HEK293 (cell line): ENCODE data around the gene SOX18.
A peak's percentile ranks its signal among the peaks of the same experiment; 100 is the strongest.

Experiments
- AEBP2 ChIP-seq: fragments of 450-650 bp; formaldehyde crosslinking; IDR thresholded peaks from 2 replicates; pipeline ENCODE4 v1.5.1; 2016; ENCODE audit warnings: missing biosample characterization, missing genetic modification characterization, borderline replicate concordance
- GLI2 ChIP-seq: fragments of 450-650 bp; formaldehyde crosslinking; IDR thresholded peaks from 2 replicates; pipeline ENCODE4; 2017; ENCODE audit warnings: missing biosample characterization, missing genetic modification characterization, low read depth, borderline replicate concordance
- GLI4 ChIP-seq: fragments of 450-650 bp; formaldehyde crosslinking; IDR thresholded peaks from 2 replicates; pipeline ENCODE4 v1.5.1; 2016; ENCODE audit warnings: missing biosample characterization, missing genetic modification characterization
- GLIS2 ChIP-seq: fragments of 450-650 bp; formaldehyde crosslinking; IDR thresholded peaks from 2 replicates; pipeline ENCODE4 v1.5.1; 2016; ENCODE audit warnings: missing biosample characterization, missing genetic modification characterization
- KLF10 ChIP-seq: fragments of 450-650 bp; IDR thresholded peaks from 2 replicates; pipeline ENCODE4 v1.5.1; 2018; ENCODE audit warnings: missing biosample characterization, mild to moderate bottlenecking, missing genetic modification characterization
- KLF17 ChIP-seq: fragments of 450-650 bp; formaldehyde crosslinking; IDR thresholded peaks from 2 replicates; pipeline ENCODE4 v1.5.1; 2016; ENCODE audit warnings: missing biosample characterization, missing genetic modification characterization
- KLF9 ChIP-seq: fragments of 450-650 bp; formaldehyde crosslinking; IDR thresholded peaks from 2 replicates; pipeline ENCODE4 v1.5.1; 2016; ENCODE audit warnings: missing biosample characterization, missing genetic modification characterization, low read depth
- MYNN ChIP-seq: fragments of 450-650 bp; formaldehyde crosslinking; IDR thresholded peaks from 2 replicates; pipeline ENCODE4 v1.5.1; 2016; ENCODE audit warnings: missing biosample characterization, missing genetic modification characterization, borderline replicate concordance
- PATZ1 ChIP-seq: fragments of 450-650 bp; formaldehyde crosslinking; IDR thresholded peaks from 2 replicates; pipeline ENCODE4 v1.5.1; 2016; ENCODE audit warnings: missing biosample characterization, missing genetic modification characterization
- SCRT2 ChIP-seq: fragments of 450-650 bp; formaldehyde crosslinking; IDR thresholded peaks from 2 replicates; pipeline ENCODE4 v1.5.1; 2016; ENCODE audit warnings: missing biosample characterization, missing genetic modification characterization
- SP2 ChIP-seq: fragments of 450-650 bp; formaldehyde crosslinking; IDR thresholded peaks from 2 replicates; pipeline ENCODE4 v1.5.1; 2016; ENCODE audit warnings: missing biosample characterization, missing genetic modification characterization
- SP7 ChIP-seq: fragments of 450-650 bp; formaldehyde crosslinking; IDR thresholded peaks from 2 replicates; pipeline ENCODE4 v1.5.1; 2016; ENCODE audit warnings: missing biosample characterization, missing genetic modification characterization
- YY1 ChIP-seq: fragments of 450-650 bp; formaldehyde crosslinking; IDR thresholded peaks from 2 replicates; pipeline ENCODE4 v1.5.1; 2018; ENCODE audit warnings: missing biosample characterization, missing genetic modification characterization
- ZBTB20 ChIP-seq: fragments of 450-650 bp; formaldehyde crosslinking; IDR thresholded peaks from 2 replicates; pipeline ENCODE4 v1.5.1; 2016; ENCODE audit warnings: missing biosample characterization, missing genetic modification characterization
- ZBTB6 ChIP-seq: fragments of 450-650 bp; formaldehyde crosslinking; IDR thresholded peaks from 2 replicates; pipeline ENCODE4 v1.5.1; 2017; ENCODE audit warnings: missing biosample characterization, missing genetic modification characterization
- ZBTB7A ChIP-seq: fragments of 450-650 bp; formaldehyde crosslinking; IDR thresholded peaks from 2 replicates; pipeline ENCODE4 v1.5.1; 2016; ENCODE audit warnings: low read depth, missing biosample characterization, missing genetic modification characterization
- ZEB2 ChIP-seq: fragments of 450-650 bp; formaldehyde crosslinking; IDR thresholded peaks from 2 replicates; pipeline ENCODE4 v1.5.1; 2016; ENCODE audit warnings: missing biosample characterization, missing genetic modification characterization
- ZFP37 ChIP-seq: fragments of 450-650 bp; formaldehyde crosslinking; IDR thresholded peaks from 2 replicates; pipeline ENCODE4 v1.5.1; 2016; ENCODE audit warnings: missing biosample characterization, missing genetic modification characterization
- ZNF292 ChIP-seq: fragments of 450-650 bp; formaldehyde crosslinking; IDR thresholded peaks from 2 replicates; pipeline ENCODE4 v1.5.1; 2016; ENCODE audit warnings: low read depth, missing biosample characterization, missing genetic modification characterization, borderline replicate concordance
- ZNF398 ChIP-seq: fragments of 450-650 bp; formaldehyde crosslinking; IDR thresholded peaks from 2 replicates; pipeline ENCODE4 v1.5.1; 2017; ENCODE audit warnings: missing biosample characterization, missing genetic modification characterization
- ZNF433 ChIP-seq: fragments of 450-650 bp; formaldehyde crosslinking; IDR thresholded peaks from 2 replicates; pipeline ENCODE4 v1.5.1; 2016; ENCODE audit warnings: missing biosample characterization, missing genetic modification characterization, low read depth
- ZNF514 ChIP-seq: fragments of 450-650 bp; formaldehyde crosslinking; IDR thresholded peaks from 2 replicates; pipeline ENCODE4 v1.5.1; 2016; ENCODE audit warnings: missing biosample characterization, missing genetic modification characterization
- ZNF548 ChIP-seq: fragments of 450-650 bp; formaldehyde crosslinking; IDR thresholded peaks from 2 replicates; pipeline ENCODE4 v1.5.1; 2016; ENCODE audit warnings: missing biosample characterization, missing genetic modification characterization
- ZNF580 ChIP-seq: fragments of 450-650 bp; formaldehyde crosslinking; IDR thresholded peaks from 2 replicates; pipeline ENCODE4 v1.5.1; 2016; ENCODE audit warnings: missing biosample characterization, missing genetic modification characterization
- ZNF624 ChIP-seq: fragments of 450-650 bp; formaldehyde crosslinking; IDR thresholded peaks from 2 replicates; pipeline ENCODE4 v1.5.1; 2017; ENCODE audit warnings: missing biosample characterization, missing genetic modification characterization
- ZNF629 ChIP-seq: fragments of 450-650 bp; formaldehyde crosslinking; IDR thresholded peaks from 2 replicates; pipeline ENCODE4 v1.5.1; 2017; ENCODE audit warnings: missing biosample characterization, missing genetic modification characterization
- ZNF645 ChIP-seq: fragments of 450-650 bp; formaldehyde crosslinking; IDR thresholded peaks from 2 replicates; pipeline ENCODE4; 2016; ENCODE audit warnings: missing biosample characterization, missing genetic modification characterization
- ZNF677 ChIP-seq: fragments of 450-650 bp; IDR thresholded peaks from 2 replicates; pipeline ENCODE4 v1.5.0; 2018; ENCODE audit warnings: missing biosample characterization, mild to moderate bottlenecking, missing genetic modification characterization, moderate library complexity
- ZNF76 ChIP-seq: fragments of 450-650 bp; formaldehyde crosslinking; IDR thresholded peaks from 2 replicates; pipeline ENCODE4; 2016; ENCODE audit warnings: low read depth, missing biosample characterization, missing genetic modification characterization, borderline replicate concordance
- ZNF792 ChIP-seq: fragments of 450-650 bp; formaldehyde crosslinking; IDR thresholded peaks from 2 replicates; pipeline ENCODE4 v1.5.1; 2016; ENCODE audit warnings: missing biosample characterization, missing genetic modification characterization
- ZSCAN30 ChIP-seq: fragments of 450-650 bp; IDR thresholded peaks from 2 replicates; pipeline ENCODE4 v1.5.1; 2018; ENCODE audit warnings: missing biosample characterization, mild to moderate bottlenecking, missing genetic modification characterization, moderate library complexity

The SOX18 gene

GRCh38 chr20:64079273-64080012, 30.0 kb upstream of the SOX18 start, which contains the start of gene RGS19 (continued):
- TF ChIP-seq ZBTB6 = peak; percentile 42; the same call in 1 of the 2 replicates
- TF ChIP-seq KLF10 (tag by site-specific recombination) = 0 out of 2 replicates have a peak, but pooled peaks have one; percentile 33
- peak; percentile 26; the same call in 1 of the 2 replicates for TF ChIP-seq ZBTB20
- TF ChIP-seq GLI4 (tag by site-specific recombination) = no peak
- no peak for TF ChIP-seq ZFP37 (tag by site-specific recombination)
- TF ChIP-seq PATZ1 = peak; percentile 94
- no peak for TF ChIP-seq ZNF677 (tag by site-specific recombination)
- TF ChIP-seq ZSCAN30 = peak; percentile 39; the same call in 1 of the 2 replicates
- no peak for TF ChIP-seq ZNF292
- TF ChIP-seq ZNF580 (tag by site-specific recombination) = no peak
- TF ChIP-seq ZNF433 (tag by site-specific recombination) = no peak
- no peak for TF ChIP-seq SCRT2
- no peak for TF ChIP-seq ZNF548 (tag by site-specific recombination)
- no peak for TF ChIP-seq MYNN (tag by site-specific recombination)
- TF ChIP-seq ZNF76 = no peak
- peak; percentile 69 for TF ChIP-seq KLF9 (tag by site-specific recombination)
- no peak for TF ChIP-seq AEBP2
- TF ChIP-seq GLIS2 (tag by site-specific recombination) = peak; percentile 81
- 0 out of 2 replicates have a peak, but pooled peaks have one; percentile 14 for TF ChIP-seq ZBTB7A (tag by site-specific recombination)
- no peak for TF ChIP-seq ZNF645
- peak; percentile 37; the same call in 1 of the 2 replicates for TF ChIP-seq ZNF629 (tag by site-specific recombination)
- peak; percentile 87 for TF ChIP-seq ZNF398 (tag by site-specific recombination)
- TF ChIP-seq KLF17 = peak; percentile 96
- TF ChIP-seq ZNF624 (tag by site-specific recombination) = no peak
- no peak for TF ChIP-seq YY1 (tag by site-specific recombination)
- TF ChIP-seq GLI2 = no peak
- TF ChIP-seq SP2 = peak; percentile 83
- TF ChIP-seq ZNF514 (tag by site-specific recombination) = no peak
- TF ChIP-seq SP7 (tag by site-specific recombination) = 0 out of 2 replicates have a peak, but pooled peaks have one; percentile 39
- TF ChIP-seq ZNF792 = no peak
- peak; percentile 52; the same call in 1 of the 2 replicates for TF ChIP-seq ZEB2 (tag by site-specific recombination)
